Measurements from ENCODE around the gene GMPPB. TPM values are rescaled to one million over a fixed set of nuclear protein-coding genes. Genes with fewer than 3 reads are reported as not detected.

GMPPB gene
- total and polyA plus RNA-seq, 2 of the 8 experiments (the other 6 are each of a cell fraction or from before 2014, with no cell fraction given): 20.9 to 23.9 TPM

GRCh38 chr3:49719214-49719884 is 4.4 kb downstream of the GMPPB start, which contains the start of gene AMIGO3:
TSS of gene AMIGO3 (minus strand) at chr3:49719684. CDS start at chr3:49719465, 219 bp downstream.
- no peaks in the 10 kb centered on the region for H3K27me3 ChIP-seq (replicated peaks in 1 of 4; ENCODE audit: control insufficient read depth in 3 of 4, extremely low read depth in 1 of 4, insufficient read depth in 3 of 4, low read length in 3 of 4)
- peaks cover 0 to 8% of the 10 kb centered on the region in 2 experiments; a peak in 1 of 4 replicates for H3K79me2 ChIP-seq (ENCODE audit: control insufficient read depth in 1 of 2, insufficient read depth in 2 of 2, low read length in 2 of 2)
- no peak within 1 kb of the TSS for H3K27ac ChIP-seq (ENCODE audit: low read depth, low read length)
- peaks cover 0 to 22% (median 11%) of the 10 kb centered on the region in 4 experiments; a peak in 6 of 7 replicates for H3K4me1 ChIP-seq (replicated peaks in 1 of 4; ENCODE audit: control insufficient read depth in 3 of 4, insufficient read depth in 4 of 4, low read length in 3 of 4)
- H3K56ac ChIP-seq (replicated peaks; ENCODE audit: insufficient read length, low read depth, low read length): peak within 1 kb of the TSS; percentile 60
- no peak within 1 kb of the TSS for H3K23ac ChIP-seq (ENCODE audit: insufficient read length)
- 4% methylated on average over 49 of the region's 50 CpGs; no CpG with 5 or more reads in 1 of the 2 experiments for WGBS, 2 experiments (ENCODE audit: extremely low coverage in 1 of 2, insufficient coverage in 1 of 2, insufficient read length in 1 of 2, insufficient replicate concordance in 2 of 2, low coverage in 1 of 2, low lambda C conversion rate in 2 of 2, missing lambda C conversion rate in 1 of 2)
- peak within 1 kb of the TSS; percentile 90 for H4K8ac ChIP-seq (ENCODE audit: extremely low read depth, insufficient read depth, low read length)
- peak within 1 kb of the TSS; percentile 63 to 97 for H3K4me2 ChIP-seq (ENCODE audit: insufficient read depth in 1 of 2, low read depth in 2 of 2, low read length in 2 of 2)
- H3K18ac ChIP-seq (ENCODE audit: extremely low read depth, low read length): peak within 1 kb of the TSS; percentile 99
- H3K9ac ChIP-seq (replicated peaks in 1 of 4; ENCODE audit: extremely low read depth in 1 of 4, low read depth in 3 of 4, low read length in 3 of 4): peak within 1 kb of the TSS in 3 of 4 experiments; percentile 34 to 62 (median 61); a peak in 5 of 7 replicates
- H2AFZ ChIP-seq (ENCODE audit: low read length): 0 out of 2 replicates have a peak within 1 kb of the TSS, but pooled peaks have one; percentile 25
- FAIRE-seq (no peak), DNase-seq (ENCODE audit: low read depth in 1 of 2, low spot score in 2 of 2) (peak; percentile 86 to 97)
- H2BK20ac ChIP-seq (ENCODE audit: low read length): no peak within 1 kb of the TSS; the same call in 1 of the 2 replicates
- H3K79me1 ChIP-seq (ENCODE audit: low read depth, low read length): peaks cover 5% of the 10 kb centered on the region; the same call in 1 of the 2 replicates
- H3K23me2 ChIP-seq (ENCODE audit: low read depth, low read length): peaks cover 16% of the 10 kb centered on the region; the same call in 1 of the 2 replicates
- peak within 1 kb of the TSS; percentile 84; the same call in 1 of the 2 replicates for H2BK5ac ChIP-seq (ENCODE audit: low read depth, low read length)
- H4K5ac ChIP-seq (ENCODE audit: insufficient read length, low read depth, low read length): peak within 1 kb of the TSS; percentile 96
- peak within 1 kb of the TSS; percentile 45 to 62 (median 56) for H3K4me3 ChIP-seq (ENCODE audit: extremely low read depth in 1 of 4, insufficient read depth in 2 of 4, low read depth in 3 of 4, low read length in 4 of 4)
- H2AK5ac ChIP-seq (ENCODE audit: low read depth, low read length): no peak within 1 kb of the TSS
- CTCF ChIA-PET (ENCODE audit: partially characterized antibody): interaction anchor here (0.7 to 7.8 kb wide), 19 partner anchors 8 to 188 kb away, joined by 3 to 127 read pairs (median 4); partner anchors contain the start of genes INKA1, IP6K1 and MST1R
- POLR2A ChIA-PET (ENCODE audit: partially characterized antibody): interaction anchor here (0.6 to 7.3 kb wide), 28 partner anchors 8 to 480 kb away, joined by 3 to 57 read pairs (median 4); partner anchors contain the start of genes IP6K1, MST1, RBM6 and RNF123
- H4K91ac ChIP-seq (replicated peaks; ENCODE audit: insufficient read length, low read length): peak within 1 kb of the TSS; percentile 90
- H4K20me1 ChIP-seq (replicated peaks in 1 of 2; ENCODE audit: control insufficient read depth in 1 of 2, insufficient read depth in 2 of 2, low read length in 2 of 2): peaks cover 7 to 26% of the 10 kb centered on the region in 2 experiments
- H3K36me3 ChIP-seq (ENCODE audit: control insufficient read depth in 2 of 4, insufficient read depth in 4 of 4, low read length in 3 of 4): peaks cover 6 to 13% (median 8%) of the 10 kb centered on the region in 4 experiments; a peak in 4 of 8 replicates
- no peaks in the 10 kb centered on the region for H3K9me3 ChIP-seq (ENCODE audit: insufficient read depth in 2 of 2, low read depth in 1 of 2, low read length in 1 of 2)
- peak within 1 kb of the TSS; percentile 49 for H3K4ac ChIP-seq (replicated peaks; ENCODE audit: insufficient read length, low read depth, low read length)
- peak within 1 kb of the TSS; percentile 21; the same call in 1 of the 2 replicates for H2BK12ac ChIP-seq (ENCODE audit: low read depth, low read length)
- H3K14ac ChIP-seq (ENCODE audit: insufficient read length): no peak within 1 kb of the TSS
- no peak within 1 kb of the TSS for H2BK15ac ChIP-seq (ENCODE audit: low read length)
- no peak within 1 kb of the TSS for H2BK120ac ChIP-seq (replicated peaks; ENCODE audit: low read depth, low read length)
- peak; percentile 35; the same call in 1 of the 2 replicates for TF ChIP-seq SP4 (IDR thresholded peaks at IDR 0.05; ENCODE audit: low read length)
- peak; percentile 1 for TF ChIP-seq TAF7 (optimal IDR thresholded peaks at IDR 0.05; ENCODE audit: borderline replicate concordance, low read depth, low read length)
- TF ChIP-seq CHD1 (IDR thresholded peaks at IDR 0.05; ENCODE audit: low read depth, low read length): no peak
- TF ChIP-seq CTBP2 (IDR thresholded peaks at IDR 0.05; ENCODE audit: borderline replicate concordance, insufficient read depth, insufficient read length, low read length): no peak
- TF ChIP-seq E2F6 (IDR thresholded peaks at IDR 0.05): peak; percentile 70; the same call in 1 of the 2 replicates
- no peak for TF ChIP-seq BACH1 (IDR thresholded peaks at IDR 0.05; ENCODE audit: low read length)
- peak; percentile 80; the same call in 1 of the 2 replicates for TF ChIP-seq RBBP5 (IDR thresholded peaks at IDR 0.05; ENCODE audit: borderline replicate concordance, low read depth, low read length)
- peak; percentile 87 for TF ChIP-seq TBP (IDR thresholded peaks at IDR 0.05; ENCODE audit: low read depth, low read length)

All from H1 (cell line).